HG03135 (cell line): Measurements from ENCODE around the gene CCSER1.
"Not testable (repeated sequence)": the region's sequence is repeated elsewhere in the genome, so short reads cannot be mapped to it uniquely, and the experiment has no call there.

ENCODE experiments used
- ATAC-seq: cut with Tn5 transposase; IDR thresholded peaks from one replicate; pipeline ENCODE4 v1.9.1; 2021; ENCODE audit warnings: mild to moderate bottlenecking, moderate library complexity; ENCODE audit not compliant: unreplicated experiment

The CCSER1 gene

DNA sequence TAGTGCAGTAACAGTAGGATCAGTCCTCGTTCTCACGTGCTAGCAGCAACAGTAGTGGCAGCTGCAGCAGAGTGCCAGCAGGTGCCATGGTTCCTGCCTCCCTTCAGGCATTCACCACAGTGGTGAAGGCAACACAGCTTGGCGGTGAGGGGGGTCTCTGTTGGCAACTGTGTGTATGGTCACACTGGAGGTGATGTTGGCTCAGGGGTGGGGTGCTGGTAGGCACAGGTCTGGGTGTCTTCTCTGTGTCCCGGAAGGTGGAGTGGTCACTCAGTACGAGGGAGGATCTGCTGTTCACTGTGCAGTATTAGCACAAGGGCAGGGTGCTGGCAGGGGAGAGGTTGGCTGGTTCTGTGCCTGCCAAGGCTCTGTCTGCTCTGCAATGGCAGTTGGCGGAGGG lies 671.8 kb downstream of the CCSER1 start:
- ATAC-seq: no peak

DNA sequence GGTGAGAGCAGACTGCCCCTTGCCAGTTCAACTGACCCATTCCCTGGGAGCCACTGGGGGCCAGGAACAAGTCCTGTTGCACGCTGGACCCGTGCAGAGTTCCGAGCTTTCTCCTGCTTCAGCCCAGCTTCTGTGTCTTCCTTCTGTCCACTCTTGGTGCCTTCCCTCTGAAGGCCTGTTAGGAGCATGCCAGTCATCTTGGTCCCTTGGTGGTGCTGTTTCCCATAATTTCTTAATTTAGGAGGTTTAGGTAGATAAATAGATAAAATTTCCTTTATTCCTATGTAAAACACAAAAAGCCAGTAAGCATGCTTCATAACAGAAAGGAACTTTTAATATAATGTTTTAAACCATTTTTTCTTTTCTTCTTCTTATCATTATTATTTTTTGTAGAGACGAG lies 672.7 kb downstream of the CCSER1 start:
- ATAC-seq: no peak

GRCh38 chr4:90815569-90815968 lies 688.4 kb downstream of the CCSER1 start:
- no peak for ATAC-seq

DNA sequence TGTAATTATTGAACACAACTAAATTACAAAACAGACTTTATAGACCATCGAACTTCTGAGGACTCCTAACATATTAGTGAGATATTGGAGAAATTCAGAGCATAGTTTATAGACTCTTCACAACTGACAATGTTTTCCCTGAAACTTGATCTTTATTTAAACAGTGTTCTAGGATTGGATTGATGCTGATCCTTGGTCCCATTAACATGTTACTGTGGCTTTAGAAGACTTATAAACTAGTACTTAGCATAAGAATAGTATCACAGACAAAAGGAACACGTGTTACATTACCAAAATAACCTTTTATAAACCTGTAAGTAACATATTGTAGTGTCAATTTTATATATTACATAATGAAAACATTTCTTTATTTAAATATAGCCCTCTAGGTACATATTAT lies 689.6 kb downstream of the CCSER1 start:
- no peak for ATAC-seq

GRCh38 chr4:90824266-90825150 lies 697.3 kb downstream of the CCSER1 start:
- ATAC-seq: no peak

DNA sequence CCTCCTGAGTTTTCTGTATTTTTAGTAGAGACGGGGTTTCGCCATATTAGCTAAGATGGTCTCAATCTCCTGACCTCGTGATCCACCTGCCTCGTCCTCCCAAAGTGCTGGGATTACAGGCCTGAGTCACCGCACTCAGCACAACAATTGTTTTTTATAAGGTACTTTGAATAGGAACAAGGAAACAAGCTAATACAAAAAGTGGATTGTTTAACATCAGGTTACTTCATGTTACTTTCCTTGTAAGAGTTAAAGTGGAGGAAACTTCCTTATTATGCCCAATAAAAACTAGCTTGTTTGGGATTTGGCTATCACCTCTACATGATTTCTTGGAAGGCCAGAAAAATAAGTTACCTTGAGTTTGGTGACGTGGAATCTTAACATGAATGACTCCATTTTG lies 698.7 kb downstream of the CCSER1 start:
- no peak for ATAC-seq

GRCh38 chr4:90833706-90834105 lies 706.5 kb downstream of the CCSER1 start:
- no peak for ATAC-seq

GRCh38 chr4:90837241-90837640 lies 710.0 kb downstream of the CCSER1 start:
- ATAC-seq: no peak

GRCh38 chr4:90838859-90839258 lies 711.7 kb downstream of the CCSER1 start:
- not testable (repeated sequence) for ATAC-seq

DNA sequence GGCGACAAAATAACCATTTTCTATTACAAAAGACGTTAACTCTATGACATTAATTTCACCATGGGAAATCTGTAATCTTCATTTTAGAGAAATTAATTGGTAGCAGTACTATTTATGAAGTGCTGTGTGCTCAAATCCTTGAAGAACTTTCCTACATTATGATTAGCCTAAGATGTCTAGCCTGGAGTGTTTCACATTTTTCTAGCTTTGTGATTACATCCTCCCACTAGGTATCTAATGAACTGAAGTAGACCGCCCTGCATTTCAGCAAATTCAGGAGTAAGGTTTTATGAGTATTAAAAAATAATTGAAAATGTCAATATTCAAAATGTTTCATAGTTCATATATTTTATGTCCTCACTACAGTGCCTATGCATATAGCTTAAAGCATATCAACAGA lies 713.1 kb downstream of the CCSER1 start:
- no peak for ATAC-seq

DNA sequence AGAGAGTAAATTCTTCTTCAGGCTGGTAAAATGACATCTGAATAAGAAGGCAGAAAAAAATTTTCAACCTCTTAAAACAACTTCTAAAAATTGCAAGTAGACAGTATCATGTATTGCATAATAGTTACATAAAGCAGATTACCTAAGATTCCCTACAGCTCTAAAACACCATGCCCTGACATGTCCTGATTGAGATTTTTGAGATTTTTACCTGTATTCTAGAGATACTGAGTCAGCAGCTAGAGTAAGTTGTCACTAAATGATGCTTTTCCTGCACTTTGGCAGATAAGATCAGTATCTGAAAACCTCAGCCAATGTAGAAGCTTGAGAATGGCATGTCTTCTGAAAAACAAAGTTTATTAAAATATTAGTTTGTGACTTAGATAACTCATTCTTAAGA lies 713.6 kb downstream of the CCSER1 start:
- ATAC-seq: no peak

GRCh38 chr4:90841676-90842075 lies 714.5 kb downstream of the CCSER1 start:
- no peak for ATAC-seq

DNA sequence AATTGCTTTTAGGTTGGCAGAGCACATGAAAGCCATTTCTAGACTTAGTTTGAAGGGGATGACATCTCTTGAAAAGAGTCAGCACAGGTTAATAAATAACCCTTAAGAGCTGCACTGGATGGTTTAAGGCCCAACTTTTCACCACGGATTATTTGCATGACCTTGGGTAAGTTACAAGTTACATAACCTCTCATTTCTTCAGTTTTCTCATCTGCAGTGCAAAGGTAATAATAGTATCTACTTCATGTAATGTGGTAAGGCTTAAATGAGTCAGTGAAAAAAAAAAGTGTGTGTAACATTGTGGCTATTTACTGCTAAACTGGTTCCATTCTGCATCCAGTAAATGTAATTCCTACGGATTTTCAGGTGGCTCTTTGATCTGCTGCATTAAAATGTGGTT lies 715.8 kb downstream of the CCSER1 start:
- ATAC-seq: peak; percentile 98

GRCh38 chr4:90844241-90844640 lies 717.0 kb downstream of the CCSER1 start:
- ATAC-seq: no peak

DNA sequence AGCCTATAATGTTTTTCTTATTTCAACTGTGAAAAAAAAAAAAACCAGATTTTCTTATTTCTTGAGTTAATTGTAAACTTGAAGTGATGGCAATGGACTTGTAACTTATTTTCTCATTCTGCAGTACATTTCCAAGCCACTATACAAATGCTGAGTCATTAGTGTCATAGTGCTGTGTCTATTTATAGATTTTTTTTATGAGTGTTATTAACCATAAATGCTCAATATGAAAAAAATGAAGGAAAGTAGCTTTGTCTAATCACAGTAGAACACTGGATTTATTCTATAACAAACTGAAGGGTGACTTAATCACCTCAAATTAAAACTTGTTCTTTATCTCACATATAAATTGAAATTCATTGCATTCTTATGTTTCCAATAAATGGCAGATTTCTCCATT lies 718.6 kb downstream of the CCSER1 start:
- peak; percentile 44 for ATAC-seq

DNA sequence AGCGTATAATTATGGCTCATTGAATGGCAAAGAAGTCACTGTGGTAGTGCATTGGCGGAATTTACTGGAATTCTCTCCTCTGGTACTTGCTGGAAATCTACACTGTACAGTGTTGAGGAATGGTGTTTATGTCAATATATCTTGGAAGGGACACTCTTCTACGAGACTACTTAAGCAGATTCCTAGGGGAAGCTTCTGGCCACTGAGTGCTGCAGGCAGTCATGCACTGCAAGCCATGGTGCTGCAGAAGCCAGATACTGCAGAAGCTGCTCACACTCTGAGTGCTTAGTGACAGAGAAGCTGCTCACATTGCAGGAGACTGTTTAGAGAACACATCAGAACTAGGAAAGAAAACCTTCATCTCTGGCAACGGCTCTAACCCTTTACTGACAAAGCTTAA lies 725.0 kb downstream of the CCSER1 start:
- no peak for ATAC-seq

- ATAC-seq: no peak
Measured at GRCh38 chr4:90855111-90855510, 727.9 kb downstream of the CCSER1 start.

- ATAC-seq: no peak
Measured at GRCh38 chr4:90857081-90857820, 730.1 kb downstream of the CCSER1 start.

- ATAC-seq: no peak
Measured at GRCh38 chr4:90875791-90876190, 748.6 kb downstream of the CCSER1 start.

- ATAC-seq: no peak
Measured at GRCh38 chr4:90876296-90876695, 749.1 kb downstream of the CCSER1 start.

GRCh38 chr4:90883519-90883918 lies 756.3 kb downstream of the CCSER1 start:
- ATAC-seq: no peak

GRCh38 chr4:90888571-90888970 lies 761.4 kb downstream of the CCSER1 start:
- ATAC-seq: no peak
